ENCODE data around the gene MFNG. TPM values are rescaled to one million over a fixed set of nuclear protein-coding genes. Genes with fewer than 3 reads are reported as not detected.

The MFNG gene
- total RNA-seq, 1 experiment from 2014 or later = 7.1 TPM

- BruUV-seq (replicated peaks) = no TSS peak
- H3K9me3 ChIP-seq (ENCODE audit: control insufficient read depth, insufficient read depth, low read depth, low read length) = no peaks in the 10 kb centered on the region
- H3K36me3 ChIP-seq (ENCODE audit: control insufficient read depth, insufficient read depth, low read length) = no peaks in the 10 kb centered on the region
- ChIA-PET CTCF (no interaction called here), POLR2A (no interaction called here)
- H3K4me1 ChIP-seq (ENCODE audit: control insufficient read depth, insufficient read depth, low read length) = peaks cover 68% of the 10 kb centered on the region
- ATAC-seq (peak; percentile 7; the same call in 1 of the 2 replicates), DNase-seq (ENCODE audit: low read depth, low spot score) (no peak)
- intact Hi-C loops (cut with micrococcal nuclease; ENCODE audit: unreplicated experiment) (no loop called here), in situ Hi-C loops (cut with HindIII; ENCODE audit: low pct_unique_long_range_greater_than_20kb, low sequenced_read_pairs) (no loop called here)
- peak overlapping the region; percentile 77 for H3K27ac ChIP-seq (ENCODE audit: low read length)
- H3K27me3 ChIP-seq (ENCODE audit: control insufficient read depth, insufficient read depth, low read length) = no peaks in the 10 kb centered on the region
- H3K4me3 ChIP-seq (ENCODE audit: low read depth in 2 of 2, low read length in 2 of 2) = no peak overlapping the region
- TF ChIP-seq, protein P1, sequence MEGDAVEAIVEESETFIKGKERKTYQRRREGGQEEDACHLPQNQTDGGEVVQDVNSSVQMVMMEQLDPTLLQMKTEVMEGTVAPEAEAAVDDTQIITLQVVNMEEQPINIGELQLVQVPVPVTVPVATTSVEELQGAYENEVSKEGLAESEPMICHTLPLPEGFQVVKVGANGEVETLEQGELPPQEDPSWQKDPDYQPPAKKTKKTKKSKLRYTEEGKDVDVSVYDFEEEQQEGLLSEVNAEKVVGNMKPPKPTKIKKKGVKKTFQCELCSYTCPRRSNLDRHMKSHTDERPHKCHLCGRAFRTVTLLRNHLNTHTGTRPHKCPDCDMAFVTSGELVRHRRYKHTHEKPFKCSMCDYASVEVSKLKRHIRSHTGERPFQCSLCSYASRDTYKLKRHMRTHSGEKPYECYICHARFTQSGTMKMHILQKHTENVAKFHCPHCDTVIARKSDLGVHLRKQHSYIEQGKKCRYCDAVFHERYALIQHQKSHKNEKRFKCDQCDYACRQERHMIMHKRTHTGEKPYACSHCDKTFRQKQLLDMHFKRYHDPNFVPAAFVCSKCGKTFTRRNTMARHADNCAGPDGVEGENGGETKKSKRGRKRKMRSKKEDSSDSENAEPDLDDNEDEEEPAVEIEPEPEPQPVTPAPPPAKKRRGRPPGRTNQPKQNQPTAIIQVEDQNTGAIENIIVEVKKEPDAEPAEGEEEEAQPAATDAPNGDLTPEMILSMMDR (IDR thresholded peaks at IDR 0.05) = no peak
- no peak for TF ChIP-seq SIN3A (IDR thresholded peaks at IDR 0.05; ENCODE audit: borderline replicate concordance, insufficient read depth, low read depth, low read length)
- TF ChIP-seq POLR2AphosphoS5 (IDR thresholded peaks at IDR 0.05; ENCODE audit: low read depth, low read length) = no peak
- TF ChIP-seq, protein P2, sequence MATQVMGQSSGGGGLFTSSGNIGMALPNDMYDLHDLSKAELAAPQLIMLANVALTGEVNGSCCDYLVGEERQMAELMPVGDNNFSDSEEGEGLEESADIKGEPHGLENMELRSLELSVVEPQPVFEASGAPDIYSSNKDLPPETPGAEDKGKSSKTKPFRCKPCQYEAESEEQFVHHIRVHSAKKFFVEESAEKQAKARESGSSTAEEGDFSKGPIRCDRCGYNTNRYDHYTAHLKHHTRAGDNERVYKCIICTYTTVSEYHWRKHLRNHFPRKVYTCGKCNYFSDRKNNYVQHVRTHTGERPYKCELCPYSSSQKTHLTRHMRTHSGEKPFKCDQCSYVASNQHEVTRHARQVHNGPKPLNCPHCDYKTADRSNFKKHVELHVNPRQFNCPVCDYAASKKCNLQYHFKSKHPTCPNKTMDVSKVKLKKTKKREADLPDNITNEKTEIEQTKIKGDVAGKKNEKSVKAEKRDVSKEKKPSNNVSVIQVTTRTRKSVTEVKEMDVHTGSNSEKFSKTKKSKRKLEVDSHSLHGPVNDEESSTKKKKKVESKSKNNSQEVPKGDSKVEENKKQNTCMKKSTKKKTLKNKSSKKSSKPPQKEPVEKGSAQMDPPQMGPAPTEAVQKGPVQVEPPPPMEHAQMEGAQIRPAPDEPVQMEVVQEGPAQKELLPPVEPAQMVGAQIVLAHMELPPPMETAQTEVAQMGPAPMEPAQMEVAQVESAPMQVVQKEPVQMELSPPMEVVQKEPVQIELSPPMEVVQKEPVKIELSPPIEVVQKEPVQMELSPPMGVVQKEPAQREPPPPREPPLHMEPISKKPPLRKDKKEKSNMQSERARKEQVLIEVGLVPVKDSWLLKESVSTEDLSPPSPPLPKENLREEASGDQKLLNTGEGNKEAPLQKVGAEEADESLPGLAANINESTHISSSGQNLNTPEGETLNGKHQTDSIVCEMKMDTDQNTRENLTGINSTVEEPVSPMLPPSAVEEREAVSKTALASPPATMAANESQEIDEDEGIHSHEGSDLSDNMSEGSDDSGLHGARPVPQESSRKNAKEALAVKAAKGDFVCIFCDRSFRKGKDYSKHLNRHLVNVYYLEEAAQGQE (IDR thresholded peaks at IDR 0.05; ENCODE audit: insufficient read depth in 1 of 2, low read depth in 2 of 2, low read length in 1 of 2) = no peak
- no peak for TF ChIP-seq TCF7L2 (IDR thresholded peaks at IDR 0.05; ENCODE audit: low read depth, low read length)
These were observed 14.8 kb upstream of the MFNG start for GRCh38 chr22:37500745-37501609.

- POLR2A ChIA-PET = no interaction called here
- H3K9me3 ChIP-seq (ENCODE audit: control insufficient read depth, insufficient read depth, low read depth, low read length) = no peaks in the 10 kb centered on the region
- in situ Hi-C loops (cut with HindIII; ENCODE audit: low pct_unique_long_range_greater_than_20kb, low sequenced_read_pairs) (no loop called here), intact Hi-C loops (cut with micrococcal nuclease; ENCODE audit: unreplicated experiment) (no loop called here)
- TF ChIP-seq, protein P2 (IDR thresholded peaks at IDR 0.05; ENCODE audit: insufficient read depth in 1 of 2, low read depth in 2 of 2, low read length in 1 of 2) = no peak
- TF ChIP-seq, protein P1 (IDR thresholded peaks at IDR 0.05) = no peak
- no peak for TF ChIP-seq POLR2AphosphoS5 (IDR thresholded peaks at IDR 0.05; ENCODE audit: low read depth, low read length)
- no peak for TF ChIP-seq SIN3A (IDR thresholded peaks at IDR 0.05; ENCODE audit: borderline replicate concordance, insufficient read depth, low read depth, low read length)
- TF ChIP-seq TCF7L2 (IDR thresholded peaks at IDR 0.05; ENCODE audit: low read depth, low read length) = no peak
- H3K27ac ChIP-seq (ENCODE audit: low read length) = peak overlapping the region; percentile 77
- peaks cover 68% of the 10 kb centered on the region for H3K4me1 ChIP-seq (ENCODE audit: control insufficient read depth, insufficient read depth, low read length)
- CTCF ChIA-PET = interaction anchor here (1.2 kb wide), 1 partner anchor 27 kb away, joined by 5 read pairs; no protein-coding TSS in a partner anchor
- ATAC-seq = no peak
- BruUV-seq (replicated peaks) = no TSS peak
- no peaks in the 10 kb centered on the region for H3K27me3 ChIP-seq (ENCODE audit: control insufficient read depth, insufficient read depth, low read length)
- H3K4me3 ChIP-seq (ENCODE audit: low read depth in 2 of 2, low read length in 2 of 2) = no peak overlapping the region
- no peak for DNase-seq (ENCODE audit: low read depth, low spot score)
- H3K36me3 ChIP-seq (ENCODE audit: control insufficient read depth, insufficient read depth, low read length) = no peaks in the 10 kb centered on the region
These were observed 13.8 kb upstream of the MFNG start for GRCh38 chr22:37499789-37500540.

All from Panc1 (cell line).